GM19193 (cell line): ENCODE data around the gene ANKRD2.

Experiments
- POLR2A ChIP-seq: IDR thresholded peaks from 4 replicates; pipeline ENCODE4 v1.6.1; 2011; ENCODE audit not compliant: insufficient read depth, insufficient read length; ENCODE audit errors: extremely low read depth

ANKRD2 gene

GRCh38 chr10:97572214-97572989, at the start of gene ANKRD2:
TSS of gene ANKRD2 (plus strand) at chr10:97572779. CDS start at chr10:97572789, 10 bp downstream.
- TF ChIP-seq POLR2A, result no peak

DNA sequence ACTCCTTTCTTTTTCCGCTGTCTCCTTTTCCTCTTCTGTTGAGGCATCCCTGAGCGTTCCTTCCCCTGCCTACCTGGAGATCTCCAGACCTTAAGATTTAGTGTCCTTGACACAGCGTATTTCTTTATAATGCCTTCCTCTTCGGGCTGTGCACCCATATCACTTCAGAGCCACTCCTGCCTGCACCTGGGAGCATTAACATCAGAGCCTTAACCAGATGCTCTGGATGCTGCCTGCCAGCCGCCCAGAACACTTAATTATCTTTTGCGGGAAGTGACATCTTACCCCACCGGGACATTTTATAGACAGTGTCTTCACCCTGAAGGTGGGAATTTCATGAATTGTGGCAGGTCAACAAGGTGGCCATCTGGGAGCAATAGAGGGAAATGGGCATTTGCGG, 49.6 kb upstream of the ANKRD2 start:
- no peak for TF ChIP-seq POLR2A

- no peak for TF ChIP-seq POLR2A
These were observed 47.5 kb upstream of the ANKRD2 start for GRCh38 chr10:97525086-97525485.

GRCh38 chr10:97525683-97526110, 46.9 kb upstream of the ANKRD2 start:
- no peak for TF ChIP-seq POLR2A

DNA sequence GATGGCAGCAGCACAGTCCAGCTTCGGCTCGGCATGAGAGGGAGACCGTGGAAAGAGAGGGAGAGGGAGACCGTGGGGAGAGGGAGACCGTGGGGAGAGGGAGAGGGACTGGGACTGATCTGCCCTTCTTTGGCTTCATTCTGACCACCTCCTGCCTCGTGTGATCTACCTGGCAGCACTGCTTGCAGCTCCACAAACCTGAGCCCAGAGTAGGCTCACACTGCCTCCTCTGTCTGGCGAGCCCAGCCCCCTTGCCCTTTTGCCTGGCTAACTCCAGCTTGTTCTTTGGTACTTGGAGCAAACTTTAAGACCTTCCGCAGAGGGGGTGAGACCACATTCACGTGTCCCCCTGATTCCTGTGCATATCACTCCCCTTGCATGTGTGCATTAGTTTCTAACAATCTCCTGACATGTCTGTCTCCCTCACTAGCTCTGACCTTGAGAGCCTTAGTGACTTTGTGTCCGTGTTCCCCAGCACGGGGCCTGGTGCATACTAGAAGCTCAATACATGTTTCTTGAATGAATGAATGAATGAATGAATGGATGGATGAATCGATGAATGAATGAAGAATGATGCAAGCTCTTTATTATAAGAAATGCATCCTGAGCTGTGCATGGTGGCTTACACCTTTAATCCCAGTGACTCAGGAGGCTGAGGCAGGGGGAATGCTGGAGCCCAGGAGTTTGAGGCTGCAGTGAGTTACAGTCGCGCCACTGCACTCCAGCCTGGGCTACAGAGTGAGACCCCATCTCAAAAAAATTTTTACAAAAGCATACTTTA, 42.7 kb upstream of the ANKRD2 start:
- TF ChIP-seq POLR2A, result no peak

GRCh38 chr10:97531401-97531986, 41.1 kb upstream of the ANKRD2 start:
- no peak for TF ChIP-seq POLR2A

DNA sequence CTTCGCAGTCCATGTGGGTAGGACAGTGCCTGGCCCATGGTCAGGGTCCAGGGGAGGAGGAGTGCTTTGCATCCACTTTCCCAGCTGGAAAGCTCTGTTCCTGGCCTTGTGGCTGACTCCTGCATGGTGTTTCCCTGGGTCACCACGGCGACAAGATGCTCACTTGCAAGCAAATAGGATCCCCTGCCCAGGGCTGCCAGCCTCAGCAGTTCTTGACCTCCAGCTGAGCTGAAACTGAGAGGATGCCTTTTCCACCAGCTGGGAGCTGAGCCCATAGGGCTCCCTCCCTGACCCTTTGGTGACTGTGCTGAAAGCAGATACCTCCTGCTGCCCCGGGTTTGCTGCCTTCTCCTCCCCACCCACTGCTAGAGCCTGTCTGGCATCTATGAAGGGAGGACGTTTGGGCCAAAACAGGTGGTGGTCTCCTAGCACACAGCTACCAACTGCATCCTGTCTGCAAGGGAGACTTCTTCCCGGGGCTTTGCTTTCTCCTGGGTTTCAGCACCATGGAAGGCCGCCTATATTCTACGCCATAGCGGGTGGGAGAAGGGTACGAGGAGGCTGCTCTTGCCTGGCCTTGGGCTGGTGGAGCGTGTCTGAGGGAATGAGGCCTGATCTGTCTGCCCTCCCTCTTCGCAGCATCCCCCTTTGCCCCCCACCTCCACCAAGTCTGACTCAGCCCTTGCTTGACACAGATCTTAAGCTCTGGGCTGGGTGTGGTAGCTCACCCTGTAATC, 39.5 kb upstream of the ANKRD2 start:
- TF ChIP-seq POLR2A, result no peak

DNA sequence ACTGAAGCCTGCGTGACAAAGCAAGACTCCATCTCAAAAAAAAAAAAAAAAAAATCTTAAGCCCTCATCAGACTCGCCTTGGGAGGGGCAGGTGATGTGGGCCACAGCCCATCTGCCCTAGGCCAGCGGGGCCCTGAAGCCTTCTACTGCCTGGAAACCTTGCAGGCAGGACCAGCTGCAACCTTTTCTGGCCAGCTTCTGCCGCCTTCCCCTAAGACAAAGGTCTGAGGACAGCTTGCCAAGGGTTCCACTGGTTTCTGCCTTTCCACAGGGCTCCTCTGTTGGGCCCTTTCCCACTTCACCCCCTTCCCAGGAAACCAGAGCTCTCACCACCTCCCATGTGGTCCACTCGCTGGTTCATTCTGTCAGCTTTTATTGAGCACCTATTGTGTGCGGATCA, 38.7 kb upstream of the ANKRD2 start:
- TF ChIP-seq POLR2A, result no peak

GRCh38 chr10:97534746-97535367, 37.7 kb upstream of the ANKRD2 start:
- TF ChIP-seq POLR2A, result no peak

DNA sequence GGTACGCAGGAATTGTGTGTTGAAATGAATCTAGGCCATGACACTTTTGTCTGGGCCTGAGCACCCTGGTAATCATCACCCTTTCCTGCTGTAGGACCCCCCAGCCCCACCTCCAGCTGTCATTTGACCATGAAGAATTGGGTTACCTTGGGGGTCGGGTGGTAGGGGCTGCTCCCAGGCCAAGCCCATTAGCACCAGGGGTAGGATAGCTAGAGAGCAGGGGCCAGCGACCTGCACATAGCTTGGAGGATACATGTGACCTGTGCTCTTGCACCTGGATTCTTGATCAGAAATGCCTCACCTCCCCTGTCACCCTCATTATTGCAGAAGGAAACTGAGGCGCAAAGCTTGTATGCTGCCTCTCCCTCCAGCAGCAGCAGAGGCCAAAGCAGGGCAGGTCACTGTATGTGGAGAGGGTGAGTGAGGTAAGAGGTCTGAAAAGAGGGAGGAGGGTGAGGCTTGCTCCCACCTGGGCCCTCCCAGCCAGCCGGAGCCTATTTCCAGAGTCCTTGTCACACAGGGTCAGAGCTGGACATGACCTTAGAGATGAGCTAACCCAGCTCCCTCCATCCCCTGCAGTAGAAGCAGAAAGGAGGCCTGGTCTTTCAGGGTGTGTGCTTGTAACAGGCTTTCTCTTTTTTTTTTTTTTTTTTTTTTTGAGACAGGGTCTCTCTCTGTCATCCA, 35.3 kb upstream of the ANKRD2 start:
- no peak for TF ChIP-seq POLR2A

- TF ChIP-seq POLR2A, result no peak
These were observed 34.2 kb upstream of the ANKRD2 start for GRCh38 chr10:97538411-97538810.

- TF ChIP-seq POLR2A, result no peak
These were observed 33.7 kb upstream of the ANKRD2 start for GRCh38 chr10:97538839-97539238.

DNA sequence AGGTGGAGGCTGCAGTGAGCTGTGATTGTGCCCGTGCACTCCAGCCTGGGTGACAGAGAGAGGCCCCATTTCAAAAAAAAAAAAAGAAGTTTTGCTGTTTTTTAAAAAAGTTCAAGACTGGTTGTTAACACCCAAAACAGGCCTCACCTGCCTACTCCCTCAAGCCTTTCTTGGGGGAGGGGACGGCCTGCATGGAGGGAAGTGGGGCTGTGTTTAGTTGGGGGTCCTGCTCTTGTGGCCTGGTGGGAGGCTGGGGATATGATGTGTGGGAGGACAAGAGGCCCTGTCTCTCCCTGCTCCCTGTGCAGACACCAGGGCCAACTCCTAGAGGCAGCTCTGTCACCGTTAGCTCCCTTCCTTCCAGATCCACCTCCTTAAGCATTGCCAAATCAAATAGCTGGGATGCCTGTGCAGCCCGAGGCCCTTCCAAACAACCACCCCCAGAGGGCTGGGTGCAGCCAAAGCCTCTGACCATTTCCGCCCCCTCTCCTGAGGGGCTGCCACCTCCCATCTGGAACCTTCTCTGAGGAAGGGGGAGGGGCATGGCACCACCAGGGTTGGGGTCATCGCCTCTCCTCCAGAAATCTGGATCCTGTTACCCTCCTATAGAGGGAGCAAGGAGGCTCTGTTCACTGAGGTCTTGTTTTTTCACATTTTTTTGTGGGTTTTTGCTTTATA, 32.9 kb upstream of the ANKRD2 start:
- no peak for TF ChIP-seq POLR2A

DNA sequence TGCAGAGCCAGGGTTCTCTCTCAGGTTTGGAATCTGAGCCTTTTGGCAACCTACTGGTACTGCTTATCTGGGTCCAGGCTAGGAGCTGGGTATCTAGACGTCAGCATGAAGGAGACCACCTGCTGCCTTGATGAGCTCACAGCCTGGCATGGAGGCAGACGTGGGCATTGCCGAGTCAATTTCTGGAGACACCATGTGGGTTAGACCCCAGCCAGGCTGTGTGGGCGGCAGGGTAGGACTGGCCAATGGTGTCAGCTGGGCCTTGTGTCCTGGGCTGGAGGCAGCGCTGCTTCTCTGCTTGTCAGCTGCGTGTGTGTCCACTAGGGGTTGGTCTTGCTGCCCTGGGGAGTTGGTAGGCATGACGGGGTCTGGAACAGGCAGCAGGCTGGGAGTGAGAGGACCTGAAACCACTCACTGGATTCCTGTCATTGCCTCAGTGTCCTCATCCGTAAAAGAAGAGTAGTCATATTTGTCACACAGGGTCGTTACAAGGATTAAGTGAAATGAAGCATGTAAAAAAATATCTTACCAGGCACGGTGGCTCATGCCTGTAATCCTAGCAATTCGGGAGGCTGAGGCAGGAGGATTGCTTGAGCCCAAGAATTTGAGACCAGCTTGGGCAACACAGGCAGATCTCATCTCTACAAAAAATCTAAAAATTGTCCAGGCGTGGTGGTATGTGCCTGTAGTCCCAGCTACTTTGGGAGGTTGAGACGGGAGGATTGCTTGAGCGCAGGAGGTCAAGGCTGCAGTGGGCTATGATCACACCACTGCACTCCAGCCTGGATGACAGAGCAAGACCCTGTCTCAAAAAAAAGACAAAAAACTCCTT, 31.7 kb upstream of the ANKRD2 start:
- TF ChIP-seq POLR2A, result no peak
